ENCODE results near the gene COA1.

GRCh38 chr7:43648473-43649406 lies 80.6 kb downstream of the COA1 start:
- TF ChIP-seq CTCF (IDR thresholded peaks at IDR 0.05) (no peak), REST (IDR thresholded peaks at IDR 0.05; ENCODE audit: insufficient read depth in 1 of 2, low read depth in 2 of 2, low read length in 1 of 2) (no peak; a peak in 1 of 4 replicates), POLR2AphosphoS5 (IDR thresholded peaks at IDR 0.05; ENCODE audit: low read depth, low read length) (no peak)
